ENCODE results near the gene PGC.

PGC gene

DNA sequence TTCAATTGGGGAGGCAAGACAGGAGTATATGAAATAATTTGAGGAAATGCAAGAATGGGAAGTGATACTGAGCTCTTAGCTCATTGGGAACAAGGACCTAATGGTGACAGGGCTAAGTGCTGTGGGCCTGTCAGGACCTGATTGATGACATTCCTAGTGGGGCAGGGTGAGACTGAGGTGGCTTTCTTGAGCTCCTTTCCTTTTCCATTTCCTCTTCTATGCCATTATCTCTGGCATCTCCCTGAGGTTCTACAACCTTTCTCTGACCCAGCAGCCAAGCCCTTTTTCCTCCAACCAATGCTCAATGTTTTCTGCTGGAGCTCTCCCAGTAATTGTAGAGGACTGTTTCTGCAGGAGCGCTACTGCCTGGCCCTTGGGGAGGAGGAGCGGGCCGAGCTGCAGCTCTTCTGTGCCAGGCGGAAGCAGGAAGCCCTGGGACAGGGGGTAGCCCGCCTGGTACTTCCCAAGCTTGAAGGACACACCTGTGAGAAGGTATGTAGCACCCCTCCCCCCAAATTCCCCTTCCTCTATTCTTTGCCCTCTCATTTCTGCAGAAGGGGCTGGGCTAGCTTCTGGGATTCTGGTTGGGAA lies 37.5 kb upstream of the PGC start:
- no peaks in the 10 kb centered on the region for H3K9me3 ChIP-seq (ENCODE audit: low read length)
- H3K4me3 ChIP-seq (ENCODE audit: low read depth in 1 of 2, low read length in 2 of 2): no peak overlapping the region
- H3K36me3 ChIP-seq (ENCODE audit: insufficient read depth, low read length): peaks cover 8% of the 10 kb centered on the region
- H3K27ac ChIP-seq (ENCODE audit: low read depth, low read length): no peak overlapping the region
- no peak overlapping the region for H3K9ac ChIP-seq (ENCODE audit: low read length)
- peaks cover 26% of the 10 kb centered on the region for H3K4me1 ChIP-seq (ENCODE audit: insufficient read depth, low read length)
- no peaks in the 10 kb centered on the region for H3K27me3 ChIP-seq (ENCODE audit: control insufficient read depth in 1 of 2, insufficient read depth in 2 of 2, low read length in 2 of 2)

DNA sequence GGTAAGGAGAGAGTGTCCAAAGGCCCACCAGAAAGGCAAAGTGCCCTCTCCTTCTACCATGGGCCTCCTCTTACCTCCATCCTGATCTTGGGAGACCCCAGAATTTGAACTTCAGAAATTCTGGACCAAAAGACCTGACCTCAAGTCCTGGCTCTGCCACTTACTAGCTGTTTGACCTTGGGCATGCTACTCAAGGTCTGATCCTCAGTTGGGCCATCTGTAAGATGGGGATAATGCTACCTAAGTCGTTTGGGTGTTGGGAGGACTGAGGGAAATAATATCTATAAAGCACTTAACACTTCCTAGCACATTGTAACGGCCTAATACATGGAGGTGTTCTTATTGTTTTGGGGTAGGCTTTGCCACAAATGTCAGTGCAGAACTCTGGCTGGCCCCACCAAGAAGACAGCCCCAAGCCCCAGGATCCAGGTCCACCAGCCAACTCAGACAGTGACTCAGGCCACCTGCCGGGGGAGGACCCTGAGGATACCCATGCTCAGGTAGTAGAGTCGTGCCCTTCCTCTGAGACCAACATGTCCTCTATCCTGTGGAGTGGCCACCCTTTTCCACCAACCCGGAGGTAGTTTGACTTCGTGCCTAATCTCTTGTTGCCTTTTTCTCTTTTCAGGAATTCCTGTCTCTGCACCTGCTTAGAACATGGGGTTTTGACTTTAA lies 36.0 kb upstream of the PGC start:
- Histone ChIP-seq H3K27ac (ENCODE audit: low read depth, low read length) (no peak overlapping the region), H3K36me3 (ENCODE audit: insufficient read depth, low read length) (no peaks in the 10 kb centered on the region), H3K4me3 (ENCODE audit: low read depth in 1 of 2, low read length in 2 of 2) (no peak overlapping the region), H3K4me1 (ENCODE audit: insufficient read depth, low read length) (peaks cover 30% of the 10 kb centered on the region), H3K27me3 (ENCODE audit: control insufficient read depth in 1 of 2, insufficient read depth in 2 of 2, low read length in 2 of 2) (no peaks in the 10 kb centered on the region), H3K9ac (ENCODE audit: low read length) (no peak overlapping the region), H3K9me3 (ENCODE audit: low read length) (no peaks in the 10 kb centered on the region)

- peak overlapping the region; percentile 66 for H3K27ac ChIP-seq (ENCODE audit: low read depth, low read length)
- no peaks in the 10 kb centered on the region for H3K9me3 ChIP-seq (ENCODE audit: low read length)
- H3K4me1 ChIP-seq (ENCODE audit: insufficient read depth, low read length): peaks cover 30% of the 10 kb centered on the region
- H3K27me3 ChIP-seq (ENCODE audit: control insufficient read depth in 1 of 2, insufficient read depth in 2 of 2, low read length in 2 of 2): no peaks in the 10 kb centered on the region
- H3K36me3 ChIP-seq (ENCODE audit: insufficient read depth, low read length): peaks cover 8% of the 10 kb centered on the region
- peak overlapping the region; percentile 18 for H3K9ac ChIP-seq (ENCODE audit: low read length)
- H3K4me3 ChIP-seq (ENCODE audit: low read depth in 1 of 2, low read length in 2 of 2): peak overlapping the region in 1 of 2 donors; percentile 47
Measured at GRCh38 chr6:41781366-41781730, 34.2 kb upstream of the PGC start.

GRCh38 chr6:41780551-41781365 lies 33.6 kb upstream of the PGC start, which contains the start of gene PRICKLE4:
Gene PRICKLE4 (plus strand): TSS chr6:41780782. CDS start chr6:41783474, 2,692 bp downstream.
- peak within 1 kb of the TSS; percentile 18 for H3K9ac ChIP-seq (ENCODE audit: low read length)
- H3K4me1 ChIP-seq (ENCODE audit: insufficient read depth, low read length): peaks cover 26% of the 10 kb centered on the region
- H3K4me3 ChIP-seq (ENCODE audit: low read depth in 1 of 2, low read length in 2 of 2): peak within 1 kb of the TSS; percentile 29 to 69
- H3K36me3 ChIP-seq (ENCODE audit: insufficient read depth, low read length): peaks cover 11% of the 10 kb centered on the region
- peak within 1 kb of the TSS; percentile 70 for H3K27ac ChIP-seq (ENCODE audit: low read depth, low read length)
- no peaks in the 10 kb centered on the region for H3K27me3 ChIP-seq (ENCODE audit: control insufficient read depth in 1 of 2, insufficient read depth in 2 of 2, low read length in 2 of 2)
- no peaks in the 10 kb centered on the region for H3K9me3 ChIP-seq (ENCODE audit: low read length)

GRCh38 chr6:41779788-41780550 lies 32.8 kb upstream of the PGC start, which contains the start of gene FRS3:
Gene FRS3 (minus strand): TSS chr6:41779900. CDS start chr6:41776987, 2,913 bp downstream.
- H3K4me3 ChIP-seq (ENCODE audit: low read depth in 1 of 2, low read length in 2 of 2): peak within 1 kb of the TSS; percentile 37 to 69
- H3K27ac ChIP-seq (ENCODE audit: low read depth, low read length): peak within 1 kb of the TSS; percentile 70
- H3K4me1 ChIP-seq (ENCODE audit: insufficient read depth, low read length): peaks cover 19% of the 10 kb centered on the region
- H3K9ac ChIP-seq (ENCODE audit: low read length): peak within 1 kb of the TSS; percentile 71
- no peaks in the 10 kb centered on the region for H3K9me3 ChIP-seq (ENCODE audit: low read length)
- H3K27me3 ChIP-seq (ENCODE audit: control insufficient read depth in 1 of 2, insufficient read depth in 2 of 2, low read length in 2 of 2): no peaks in the 10 kb centered on the region
- peaks cover 19% of the 10 kb centered on the region for H3K36me3 ChIP-seq (ENCODE audit: insufficient read depth, low read length)

DNA sequence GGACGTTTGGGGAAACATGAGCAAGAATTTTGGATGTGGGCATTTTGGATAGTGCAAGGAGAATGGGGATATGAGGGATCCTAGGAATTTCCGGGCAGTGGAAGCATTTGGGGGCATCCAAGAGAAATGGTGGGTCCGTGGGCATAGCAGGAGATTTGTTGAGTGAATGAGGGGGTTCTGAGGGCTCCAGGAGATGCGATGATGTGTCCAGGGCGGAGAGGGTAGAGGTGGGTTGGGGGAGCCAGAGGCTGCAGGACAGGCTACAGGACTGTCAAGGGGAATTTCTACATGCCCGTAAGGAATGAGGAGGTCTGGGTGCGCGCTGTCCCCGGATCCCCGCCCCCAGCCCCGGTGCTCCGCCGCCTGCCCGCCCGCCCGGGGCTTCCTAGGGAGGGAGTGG lies 32.1 kb upstream of the PGC start:
- Histone ChIP-seq H3K4me1 (ENCODE audit: insufficient read depth, low read length) (peaks cover 19% of the 10 kb centered on the region), H3K36me3 (ENCODE audit: insufficient read depth, low read length) (peaks cover 25% of the 10 kb centered on the region), H3K9ac (ENCODE audit: low read length) (peak overlapping the region; percentile 71), H3K9me3 (ENCODE audit: low read length) (no peaks in the 10 kb centered on the region), H3K27ac (ENCODE audit: low read depth, low read length) (no peak overlapping the region), H3K4me3 (ENCODE audit: low read depth in 1 of 2, low read length in 2 of 2) (peak overlapping the region; percentile 37 to 63), H3K27me3 (ENCODE audit: control insufficient read depth in 1 of 2, insufficient read depth in 2 of 2, low read length in 2 of 2) (no peaks in the 10 kb centered on the region)

DNA sequence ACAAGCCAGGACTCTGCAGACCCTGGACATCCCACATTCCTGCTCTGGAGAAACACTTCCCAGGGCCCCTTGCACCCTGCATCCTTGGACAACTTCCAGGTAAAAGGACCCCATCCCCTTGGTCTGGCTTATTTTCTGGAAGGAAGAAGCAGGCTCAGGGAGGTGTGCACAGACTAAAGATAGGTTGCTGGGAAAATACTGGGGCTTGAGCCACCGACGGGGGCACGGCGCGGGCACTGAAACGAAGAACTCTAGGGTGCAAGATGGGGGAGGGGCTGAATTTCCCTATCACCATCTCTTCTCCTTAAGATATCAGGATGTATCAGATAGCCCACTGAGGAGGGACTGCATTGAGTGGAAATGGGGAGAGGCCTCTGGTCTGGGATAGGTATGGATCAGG lies 31.7 kb upstream of the PGC start:
- peak overlapping the region; percentile 37 to 63 for H3K4me3 ChIP-seq (ENCODE audit: low read depth in 1 of 2, low read length in 2 of 2)
- H3K27ac ChIP-seq (ENCODE audit: low read depth, low read length): no peak overlapping the region
- no peaks in the 10 kb centered on the region for H3K9me3 ChIP-seq (ENCODE audit: low read length)
- peaks cover 19% of the 10 kb centered on the region for H3K4me1 ChIP-seq (ENCODE audit: insufficient read depth, low read length)
- peaks cover 29% of the 10 kb centered on the region for H3K36me3 ChIP-seq (ENCODE audit: insufficient read depth, low read length)
- peak overlapping the region; percentile 71 for H3K9ac ChIP-seq (ENCODE audit: low read length)
- no peaks in the 10 kb centered on the region for H3K27me3 ChIP-seq (ENCODE audit: control insufficient read depth in 1 of 2, insufficient read depth in 2 of 2, low read length in 2 of 2)

GRCh38 chr6:41777551-41778285 lies 30.5 kb upstream of the PGC start:
- Histone ChIP-seq H3K36me3 (ENCODE audit: insufficient read depth, low read length) (peaks cover 32% of the 10 kb centered on the region), H3K27me3 (ENCODE audit: control insufficient read depth in 1 of 2, insufficient read depth in 2 of 2, low read length in 2 of 2) (no peaks in the 10 kb centered on the region), H3K27ac (ENCODE audit: low read depth, low read length) (no peak overlapping the region), H3K4me1 (ENCODE audit: insufficient read depth, low read length) (peaks cover 19% of the 10 kb centered on the region), H3K9me3 (ENCODE audit: low read length) (no peaks in the 10 kb centered on the region), H3K9ac (ENCODE audit: low read length) (no peak overlapping the region), H3K4me3 (ENCODE audit: low read depth in 1 of 2, low read length in 2 of 2) (no peak overlapping the region)

GRCh38 chr6:41775293-41775882 lies 28.2 kb upstream of the PGC start:
- Histone ChIP-seq H3K27me3 (ENCODE audit: control insufficient read depth in 1 of 2, insufficient read depth in 2 of 2, low read length in 2 of 2) (no peaks in the 10 kb centered on the region), H3K4me1 (ENCODE audit: insufficient read depth, low read length) (peaks cover 10% of the 10 kb centered on the region), H3K36me3 (ENCODE audit: insufficient read depth, low read length) (peaks cover 49% of the 10 kb centered on the region), H3K9me3 (ENCODE audit: low read length) (no peaks in the 10 kb centered on the region), H3K4me3 (ENCODE audit: low read depth in 1 of 2, low read length in 2 of 2) (no peak overlapping the region), H3K9ac (ENCODE audit: low read length) (no peak overlapping the region), H3K27ac (ENCODE audit: low read depth, low read length) (no peak overlapping the region)

DNA sequence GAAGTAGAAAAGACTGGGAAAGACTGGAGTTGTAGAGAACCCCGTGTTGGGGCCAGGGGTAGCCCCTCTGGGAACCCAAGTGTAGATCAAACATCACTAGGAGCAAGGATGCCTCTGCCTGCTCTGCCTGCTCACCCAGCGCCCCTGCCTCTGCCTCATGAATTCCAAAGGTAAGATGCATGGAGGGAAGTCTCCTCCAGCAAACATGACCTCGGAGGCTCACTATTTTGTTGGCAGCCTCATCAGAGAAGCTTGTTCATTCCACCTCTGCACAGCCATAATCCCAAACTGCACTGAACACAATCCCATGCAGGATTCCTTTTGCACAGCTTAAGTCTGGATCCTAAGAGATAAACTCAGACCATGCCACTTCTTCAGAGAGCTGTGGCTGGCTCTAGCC lies 27.6 kb upstream of the PGC start:
- H3K4me1 ChIP-seq (ENCODE audit: insufficient read depth, low read length): peaks cover 10% of the 10 kb centered on the region
- no peaks in the 10 kb centered on the region for H3K9me3 ChIP-seq (ENCODE audit: low read length)
- no peak overlapping the region for H3K27ac ChIP-seq (ENCODE audit: low read depth, low read length)
- no peak overlapping the region for H3K4me3 ChIP-seq (ENCODE audit: low read depth in 1 of 2, low read length in 2 of 2)
- no peak overlapping the region for H3K9ac ChIP-seq (ENCODE audit: low read length)
- H3K27me3 ChIP-seq (ENCODE audit: control insufficient read depth in 1 of 2, insufficient read depth in 2 of 2, low read length in 2 of 2): no peaks in the 10 kb centered on the region
- peaks cover 49% of the 10 kb centered on the region for H3K36me3 ChIP-seq (ENCODE audit: insufficient read depth, low read length)
